Liver (tissue), 3 donors: ENCODE results near the gene NR2C2AP.

ENCODE experiments used
- GABPA ChIP-seq, 2 donors: IDR thresholded peaks in 1 of 2; conservative IDR thresholded peaks in 1 of 2; 2 replicates each; pipeline ENCODE4 v1.6.1; 2016; ENCODE audit warnings: antibody characterized with exemption in 2 of 2, mild to moderate bottlenecking in 1 of 2, moderate library complexity in 1 of 2
- JUND ChIP-seq, 2 donors: IDR thresholded peaks; 2 replicates each; pipeline ENCODE4 v1.6.1; 2016; ENCODE audit warnings: antibody characterized with exemption in 2 of 2
- RAD21 ChIP-seq, 2 donors: IDR thresholded peaks; 2 replicates each; pipeline ENCODE4 v1.6.1; 2016; ENCODE audit warnings: antibody characterized with exemption in 2 of 2, mild to moderate bottlenecking in 2 of 2
- SP1 ChIP-seq: IDR thresholded peaks from 2 replicates; pipeline ENCODE4 v1.6.1; 2018; ENCODE audit warnings: antibody characterized with exemption, mild to moderate bottlenecking
- TAF1 ChIP-seq: conservative IDR thresholded peaks from 2 replicates; pipeline ENCODE4 v1.6.1; 2016; ENCODE audit warnings: antibody characterized with exemption, mild to moderate bottlenecking
- YY1 ChIP-seq: IDR thresholded peaks from 2 replicates; pipeline ENCODE4 v1.6.1; 2016; ENCODE audit warnings: antibody characterized with exemption, mild to moderate bottlenecking
- TF ChIP-seq, protein P1 (sequence below): IDR thresholded peaks from 2 replicates; pipeline ENCODE4 v1.6.1; 2016; ENCODE audit warnings: antibody characterized with exemption
- TF ChIP-seq, protein P2 (sequence below): fragments of 150-350 bp; IDR thresholded peaks from 2 replicates; pipeline ENCODE4 v1.5.1; 2017; ENCODE audit warnings: improper control_type of control experiment, low read depth, low read length; ENCODE audit not compliant: missing input control
- TF ChIP-seq, protein P3 (sequence below): IDR thresholded peaks from 2 replicates; pipeline ENCODE4 v1.6.1; 2016; ENCODE audit warnings: antibody characterized with exemption, mild to moderate bottlenecking
- donor health status: healthy.
- donor health status: healthy.

DNA sequence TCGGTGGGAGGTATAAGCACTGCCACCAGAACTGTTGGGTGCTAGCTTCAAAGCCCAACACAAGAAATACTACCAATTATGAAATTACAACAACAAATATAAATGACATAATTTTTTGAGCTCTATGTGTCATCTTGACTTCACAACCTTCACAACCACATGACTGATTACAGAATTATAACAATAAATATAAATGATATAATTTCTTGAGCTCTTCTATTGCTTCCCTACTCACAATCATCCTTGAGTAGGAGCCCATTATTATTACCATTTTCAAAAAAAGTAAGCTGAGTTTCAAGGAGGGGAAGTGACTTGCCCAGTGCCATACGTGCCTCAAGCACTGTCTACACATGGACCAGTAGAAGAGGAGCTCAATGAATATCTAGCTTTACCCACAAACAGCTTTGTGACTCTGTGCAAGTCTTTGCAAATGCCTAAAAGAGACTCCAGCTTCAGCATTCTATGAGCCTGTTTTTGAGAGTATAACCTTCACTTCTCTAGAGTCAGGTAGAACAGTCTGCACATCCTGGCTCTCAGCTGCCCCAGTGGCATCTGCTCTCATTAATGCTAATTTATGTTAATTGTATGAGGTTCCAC lies 31.1 kb upstream of the NR2C2AP start:
- TF ChIP-seq, protein P1, sequence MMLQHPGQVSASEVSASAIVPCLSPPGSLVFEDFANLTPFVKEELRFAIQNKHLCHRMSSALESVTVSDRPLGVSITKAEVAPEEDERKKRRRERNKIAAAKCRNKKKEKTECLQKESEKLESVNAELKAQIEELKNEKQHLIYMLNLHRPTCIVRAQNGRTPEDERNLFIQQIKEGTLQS: no peak
- TF ChIP-seq, protein P2, sequence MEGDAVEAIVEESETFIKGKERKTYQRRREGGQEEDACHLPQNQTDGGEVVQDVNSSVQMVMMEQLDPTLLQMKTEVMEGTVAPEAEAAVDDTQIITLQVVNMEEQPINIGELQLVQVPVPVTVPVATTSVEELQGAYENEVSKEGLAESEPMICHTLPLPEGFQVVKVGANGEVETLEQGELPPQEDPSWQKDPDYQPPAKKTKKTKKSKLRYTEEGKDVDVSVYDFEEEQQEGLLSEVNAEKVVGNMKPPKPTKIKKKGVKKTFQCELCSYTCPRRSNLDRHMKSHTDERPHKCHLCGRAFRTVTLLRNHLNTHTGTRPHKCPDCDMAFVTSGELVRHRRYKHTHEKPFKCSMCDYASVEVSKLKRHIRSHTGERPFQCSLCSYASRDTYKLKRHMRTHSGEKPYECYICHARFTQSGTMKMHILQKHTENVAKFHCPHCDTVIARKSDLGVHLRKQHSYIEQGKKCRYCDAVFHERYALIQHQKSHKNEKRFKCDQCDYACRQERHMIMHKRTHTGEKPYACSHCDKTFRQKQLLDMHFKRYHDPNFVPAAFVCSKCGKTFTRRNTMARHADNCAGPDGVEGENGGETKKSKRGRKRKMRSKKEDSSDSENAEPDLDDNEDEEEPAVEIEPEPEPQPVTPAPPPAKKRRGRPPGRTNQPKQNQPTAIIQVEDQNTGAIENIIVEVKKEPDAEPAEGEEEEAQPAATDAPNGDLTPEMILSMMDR: no peak
- TF ChIP-seq YY1: no peak
- TF ChIP-seq JUND (IDR thresholded peaks at IDR 0.05): no peak
- TF ChIP-seq TAF1: no peak
- no peak for TF ChIP-seq GABPA (IDR thresholded peaks at IDR 0.05 in 1 of 2, conservative IDR thresholded peaks at IDR 0.05 in 1 of 2)
- TF ChIP-seq, protein P3, sequence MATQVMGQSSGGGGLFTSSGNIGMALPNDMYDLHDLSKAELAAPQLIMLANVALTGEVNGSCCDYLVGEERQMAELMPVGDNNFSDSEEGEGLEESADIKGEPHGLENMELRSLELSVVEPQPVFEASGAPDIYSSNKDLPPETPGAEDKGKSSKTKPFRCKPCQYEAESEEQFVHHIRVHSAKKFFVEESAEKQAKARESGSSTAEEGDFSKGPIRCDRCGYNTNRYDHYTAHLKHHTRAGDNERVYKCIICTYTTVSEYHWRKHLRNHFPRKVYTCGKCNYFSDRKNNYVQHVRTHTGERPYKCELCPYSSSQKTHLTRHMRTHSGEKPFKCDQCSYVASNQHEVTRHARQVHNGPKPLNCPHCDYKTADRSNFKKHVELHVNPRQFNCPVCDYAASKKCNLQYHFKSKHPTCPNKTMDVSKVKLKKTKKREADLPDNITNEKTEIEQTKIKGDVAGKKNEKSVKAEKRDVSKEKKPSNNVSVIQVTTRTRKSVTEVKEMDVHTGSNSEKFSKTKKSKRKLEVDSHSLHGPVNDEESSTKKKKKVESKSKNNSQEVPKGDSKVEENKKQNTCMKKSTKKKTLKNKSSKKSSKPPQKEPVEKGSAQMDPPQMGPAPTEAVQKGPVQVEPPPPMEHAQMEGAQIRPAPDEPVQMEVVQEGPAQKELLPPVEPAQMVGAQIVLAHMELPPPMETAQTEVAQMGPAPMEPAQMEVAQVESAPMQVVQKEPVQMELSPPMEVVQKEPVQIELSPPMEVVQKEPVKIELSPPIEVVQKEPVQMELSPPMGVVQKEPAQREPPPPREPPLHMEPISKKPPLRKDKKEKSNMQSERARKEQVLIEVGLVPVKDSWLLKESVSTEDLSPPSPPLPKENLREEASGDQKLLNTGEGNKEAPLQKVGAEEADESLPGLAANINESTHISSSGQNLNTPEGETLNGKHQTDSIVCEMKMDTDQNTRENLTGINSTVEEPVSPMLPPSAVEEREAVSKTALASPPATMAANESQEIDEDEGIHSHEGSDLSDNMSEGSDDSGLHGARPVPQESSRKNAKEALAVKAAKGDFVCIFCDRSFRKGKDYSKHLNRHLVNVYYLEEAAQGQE: no peak
- TF ChIP-seq RAD21 (IDR thresholded peaks at IDR 0.05): no peak
- TF ChIP-seq SP1: no peak
